Neuronal stem cell (in vitro differentiated cells): Measurements from ENCODE around the gene AOC2. TPM values are rescaled to one million over a fixed set of nuclear protein-coding genes. Genes with fewer than 3 reads are reported as not detected.

Experiments used
- DNase-seq: peaks from one replicate; pipeline ENCODE4 v3.0.0-alpha.2; 2013; ENCODE audit warnings: low spot score
- H2AFZ ChIP-seq: one replicate; pipeline ENCODE4 v1.6.1; 2013; ENCODE audit warnings: mild to moderate bottlenecking, low read length, inconsistent platforms
- H2AK5ac ChIP-seq: 2 replicates; pipeline ENCODE4 v1.6.1; 2013; ENCODE audit warnings: low read depth, mild to moderate bottlenecking, inconsistent platforms, low read length, moderate library complexity, mixed read lengths
- H2BK120ac ChIP-seq: 2 replicates; pipeline ENCODE4 v1.6.1; 2013; ENCODE audit warnings: low read depth, mild to moderate bottlenecking, inconsistent platforms, low read length, moderate library complexity, mixed read lengths
- H2BK12ac ChIP-seq: one replicate; pipeline ENCODE4 v1.6.1; 2013; ENCODE audit warnings: low read length, inconsistent platforms
- H2BK15ac ChIP-seq: 2 replicates; pipeline ENCODE4 v1.6.1; 2013; ENCODE audit warnings: mild to moderate bottlenecking, low read length, inconsistent platforms, mixed read lengths
- H2BK5ac ChIP-seq: one replicate; pipeline ENCODE4 v1.6.1; 2013; ENCODE audit warnings: inconsistent platforms, mild to moderate bottlenecking, low read length, moderate library complexity
- H3K14ac ChIP-seq: one replicate; pipeline ENCODE4 v1.6.1; 2013; ENCODE audit warnings: low read length, inconsistent platforms
- H3K18ac ChIP-seq: 2 replicates; pipeline ENCODE4 v1.6.1; 2013; ENCODE audit warnings: low read length, inconsistent platforms
- H3K23ac ChIP-seq: 2 replicates; pipeline ENCODE4 v1.6.1; 2013; ENCODE audit warnings: low read depth, mild to moderate bottlenecking, mixed read lengths, low read length, inconsistent platforms; ENCODE audit not compliant: poor library complexity
- H3K27ac ChIP-seq: replicated peaks from 3 replicates; pipeline ENCODE4 v1.5.1; 2013; ENCODE audit warnings: low read length, inconsistent platforms
- H3K27me3 ChIP-seq, 3 experiments: 2 replicates each; pipeline ENCODE4 v1.6.1; 2013; ENCODE audit warnings: low read length in 3 of 3, mild to moderate bottlenecking in 2 of 3, inconsistent platforms in 1 of 3, low read depth in 1 of 3, mixed read lengths in 1 of 3, moderate library complexity in 1 of 3; ENCODE audit not compliant: control insufficient read depth in 3 of 3, insufficient read depth in 3 of 3
- H3K36me3 ChIP-seq, 2 donors: replicated peaks in 1 of 2; 2 replicates each; pipeline ENCODE4 v1.6.1; 2013; ENCODE audit warnings: low read length in 2 of 2; ENCODE audit not compliant: control insufficient read depth in 2 of 2, insufficient read depth in 2 of 2
- H3K4ac ChIP-seq: 2 replicates; pipeline ENCODE4 v1.6.1; 2013; ENCODE audit warnings: inconsistent platforms, mild to moderate bottlenecking, low read length, moderate library complexity
- H3K4me1 ChIP-seq, 2 donors: 1 replicate in 1 of 2; 2 replicates in 1 of 2; pipeline ENCODE4 v1.6.1; 2013; ENCODE audit warnings: low read length in 2 of 2, low read depth in 1 of 2; ENCODE audit not compliant: control insufficient read depth in 2 of 2, insufficient read depth in 1 of 2
- H3K4me2 ChIP-seq: one replicate; pipeline ENCODE4 v1.6.1; 2013; ENCODE audit warnings: mild to moderate bottlenecking, low read length, inconsistent platforms; ENCODE audit not compliant: insufficient read depth, poor library complexity, severe bottlenecking
- H3K4me3 ChIP-seq, 2 donors: 2 replicates each; pipeline ENCODE4 v1.5.1; 2013; ENCODE audit warnings: low read length in 2 of 2, mild to moderate bottlenecking in 2 of 2, inconsistent platforms in 1 of 2, moderate library complexity in 1 of 2
- H3K79me1 ChIP-seq: one replicate; pipeline ENCODE4 v1.6.1; 2013; ENCODE audit warnings: low read depth, mild to moderate bottlenecking, inconsistent platforms, low read length, moderate library complexity
- H3K9ac ChIP-seq: one replicate; pipeline ENCODE4 v1.6.1; 2013; ENCODE audit warnings: mild to moderate bottlenecking, low read depth, low read length, inconsistent platforms; ENCODE audit not compliant: poor library complexity
- H3K9me3 ChIP-seq, 2 donors: replicated peaks in 1 of 2; 2 replicates each; pipeline versions ENCODE3 to v1.6.1; 2013; ENCODE audit warnings: low read length in 2 of 2, mild to moderate bottlenecking in 2 of 2, inconsistent platforms in 1 of 2, low read depth in 1 of 2, mixed read lengths in 1 of 2, moderate library complexity in 1 of 2; ENCODE audit not compliant: control insufficient read depth in 2 of 2, insufficient read depth in 1 of 2
- H4K8ac ChIP-seq: one replicate; pipeline ENCODE4 v1.6.1; 2013; ENCODE audit warnings: low read depth, mild to moderate bottlenecking, inconsistent platforms, low read length, moderate library complexity
- H4K91ac ChIP-seq: one replicate; pipeline ENCODE4 v1.6.1; 2013; ENCODE audit warnings: low read length, low read depth, mild to moderate bottlenecking, inconsistent platforms; ENCODE audit not compliant: poor library complexity
- WGBS, 2 donors: extraction: QIAGEN DNeasy Blood & Tissue Kit; methylation state at CpG; one replicate each; pipeline ENCODE4 v1.1.7; 2013; ENCODE audit warnings: missing lambda C conversion rate in 2 of 2, mixed read lengths in 1 of 2; ENCODE audit not compliant: insufficient read length in 2 of 2, insufficient replicate concordance in 1 of 2; ENCODE audit errors: extremely low coverage in 2 of 2; 5-methylcytosine and 5-hydroxymethylcytosine counted together
- polyA plus RNA-seq, 2 experiments: library from polyadenylated mRNA; stranded (reverse); fragments of 200-250 nt; gene quantifications; one replicate each; pipeline ENCODE4 v1.2.3, GENCODE V29; 2013

Gene AOC2
- 1.5 TPM for polyA plus RNA-seq (2013, experiment 1 of 2)
- polyA plus RNA-seq (2013, experiment 2 of 2): 1.7 TPM

- Histone ChIP-seq H2BK12ac (no peak within 1 kb of the TSS), H3K23ac (no peak within 1 kb of the TSS)
Measured at GRCh38 chr17:42844271-42844670, at the start of gene AOC2. Gene AOC2, plus strand, starts transcription at chr17:42844580. Its CDS starts 47 bp downstream, at chr17:42844627.

GRCh38 chr17:42795061-42795460 lies 49.3 kb upstream of the AOC2 start:
- no peak overlapping the region for H3K14ac ChIP-seq
- H3K9ac ChIP-seq: no peak overlapping the region
- H4K91ac ChIP-seq: no peak overlapping the region
- H2BK5ac ChIP-seq: no peak overlapping the region
- H3K27ac ChIP-seq: no peak overlapping the region
- no peak for DNase-seq
- H2BK15ac ChIP-seq: no peak overlapping the region
- no peak overlapping the region for H2BK120ac ChIP-seq
- no peak overlapping the region for H3K23ac ChIP-seq
- no peaks in the 10 kb centered on the region for H3K27me3 ChIP-seq
- peaks cover 4 to 25% of the 10 kb centered on the region in 2 donors for H3K36me3 ChIP-seq
- H3K18ac ChIP-seq: no peak overlapping the region
- H3K4me2 ChIP-seq: no peak overlapping the region
- H2AK5ac ChIP-seq: no peak overlapping the region
- no peak overlapping the region for H3K4me3 ChIP-seq
- no peak overlapping the region for H3K4ac ChIP-seq
- H3K79me1 ChIP-seq: no peaks in the 10 kb centered on the region
- peaks cover 0 to 4% of the 10 kb centered on the region in 2 donors for H3K9me3 ChIP-seq
- no peak overlapping the region for H2AFZ ChIP-seq
- H2BK12ac ChIP-seq: no peak overlapping the region
- peaks cover 6 to 9% of the 10 kb centered on the region in 2 donors for H3K4me1 ChIP-seq
- no peak overlapping the region for H4K8ac ChIP-seq
- WGBS, 2 donors: no CpG with 5 or more reads among the region's 4 CpGs

More at GRCh38 chr17:42844271-42844670, at the start of gene AOC2:
- Histone ChIP-seq H3K4me1 (no peaks in the 10 kb centered on the region), H3K18ac (no peak within 1 kb of the TSS), H3K14ac (no peak within 1 kb of the TSS), H2AK5ac (no peak within 1 kb of the TSS), H3K4ac (no peak within 1 kb of the TSS), H3K4me3 (no peak within 1 kb of the TSS), H4K8ac (no peak within 1 kb of the TSS), H2BK15ac (no peak within 1 kb of the TSS), H3K79me1 (no peaks in the 10 kb centered on the region), H3K4me2 (no peak within 1 kb of the TSS), H3K9me3 (no peaks in the 10 kb centered on the region), H3K9ac (no peak within 1 kb of the TSS), H3K27me3 (no peaks in the 10 kb centered on the region), H4K91ac (no peak within 1 kb of the TSS), H2AFZ (no peak within 1 kb of the TSS), H3K27ac (no peak within 1 kb of the TSS), H3K36me3 (peaks cover 33 to 65% of the 10 kb centered on the region in 2 donors), H2BK5ac (no peak within 1 kb of the TSS), H2BK120ac (no peak within 1 kb of the TSS)
- no CpG with 5 or more reads among the region's 4 CpGs for WGBS, 2 donors
- no peak for DNase-seq

- no peak overlapping the region for H4K8ac ChIP-seq
- no peak overlapping the region for H3K9ac ChIP-seq
- no CpG with 5 or more reads among the region's 10 CpGs for WGBS, 2 donors
- H3K27me3 ChIP-seq: peaks cover 0 to 2% (median 0%) of the 10 kb centered on the region in 3 experiments
- no peak overlapping the region for H3K27ac ChIP-seq
- no peak overlapping the region for H3K4me3 ChIP-seq
- H2BK15ac ChIP-seq: no peak overlapping the region
- no peak overlapping the region for H2BK12ac ChIP-seq
- no peak overlapping the region for H3K14ac ChIP-seq
- no peak overlapping the region for H4K91ac ChIP-seq
- DNase-seq: no peak
- peaks cover 4 to 25% of the 10 kb centered on the region in 2 donors for H3K36me3 ChIP-seq
- no peak overlapping the region for H2AK5ac ChIP-seq
- H3K4ac ChIP-seq: no peak overlapping the region
- no peak overlapping the region for H2BK5ac ChIP-seq
- no peak overlapping the region for H3K23ac ChIP-seq
- H3K4me2 ChIP-seq: no peak overlapping the region
- no peak overlapping the region for H2BK120ac ChIP-seq
- H3K18ac ChIP-seq: no peak overlapping the region
- H3K79me1 ChIP-seq: no peaks in the 10 kb centered on the region
- no peak overlapping the region for H2AFZ ChIP-seq
- peaks cover 0 to 4% of the 10 kb centered on the region in 2 donors for H3K9me3 ChIP-seq
- peaks cover 6 to 9% of the 10 kb centered on the region in 2 donors for H3K4me1 ChIP-seq
Measured at GRCh38 chr17:42795465-42795864, 48.9 kb upstream of the AOC2 start.

GRCh38 chr17:42796066-42796758 lies 48.2 kb upstream of the AOC2 start:
- H3K27me3 ChIP-seq: peaks cover 0 to 2% (median 0%) of the 10 kb centered on the region in 3 experiments
- H3K14ac ChIP-seq: no peak overlapping the region
- H4K91ac ChIP-seq: no peak overlapping the region
- no peak for DNase-seq
- no peak overlapping the region for H3K27ac ChIP-seq
- H3K36me3 ChIP-seq: peaks cover 4 to 25% of the 10 kb centered on the region in 2 donors
- H3K4ac ChIP-seq: no peak overlapping the region
- no peak overlapping the region for H4K8ac ChIP-seq
- no peak overlapping the region for H2AFZ ChIP-seq
- no peak overlapping the region for H3K18ac ChIP-seq
- no peaks in the 10 kb centered on the region for H3K79me1 ChIP-seq
- H3K9me3 ChIP-seq: peaks cover 0 to 4% of the 10 kb centered on the region in 2 donors
- H3K4me3 ChIP-seq: no peak overlapping the region
- H3K4me2 ChIP-seq: no peak overlapping the region
- H2BK12ac ChIP-seq: no peak overlapping the region
- H2BK5ac ChIP-seq: no peak overlapping the region
- H3K23ac ChIP-seq: no peak overlapping the region
- no peak overlapping the region for H3K9ac ChIP-seq
- no peak overlapping the region for H2BK15ac ChIP-seq
- H2BK120ac ChIP-seq: no peak overlapping the region
- no CpG with 5 or more reads among the region's 18 CpGs for WGBS, 2 donors
- H2AK5ac ChIP-seq: no peak overlapping the region
- H3K4me1 ChIP-seq: peaks cover 6 to 9% of the 10 kb centered on the region in 2 donors
